ENCODE results near the gene ILF3.
A peak's percentile ranks its signal among the peaks of the same experiment; 100 is the strongest.

The ILF3 gene

GRCh38 chr19:10651851-10652250 lies 2.3 kb upstream of the ILF3 start:
- no peak for DNase-seq (ENCODE audit: low read depth)
- no peak overlapping the region for H3K4me3 ChIP-seq (ENCODE audit: low read length)
- TF ChIP-seq CTCF (conservative IDR thresholded peaks at IDR 0.05; ENCODE audit: low read length), result no peak

- no peak for DNase-seq (ENCODE audit: low read depth)
Observed at GRCh38 chr19:10653482-10653731, 739 bp upstream of the ILF3 start.

GRCh38 chr19:10654610-10655456 lies 687 bp downstream of the ILF3 start:
- H3K4me3 ChIP-seq (ENCODE audit: low read length), result peak overlapping the region; percentile 84
- DNase-seq (ENCODE audit: low read depth), result peak; percentile 24
- no peak for TF ChIP-seq CTCF (conservative IDR thresholded peaks at IDR 0.05; ENCODE audit: low read length)

More at GRCh38 chr19:10653482-10653731, 739 bp upstream of the ILF3 start:
- TF ChIP-seq CTCF (conservative IDR thresholded peaks at IDR 0.05; ENCODE audit: low read length), result peak; percentile 11; the same call in 1 of the 2 replicates
- peak overlapping the region; percentile 96 for H3K4me3 ChIP-seq (ENCODE audit: low read length)

- peak overlapping the region; percentile 84 for H3K4me3 ChIP-seq (ENCODE audit: low read length)
- DNase-seq (ENCODE audit: low read depth), result peak; percentile 57
- TF ChIP-seq CTCF (conservative IDR thresholded peaks at IDR 0.05; ENCODE audit: low read length), result peak; percentile 10; the same call in 1 of the 2 replicates
Observed at GRCh38 chr19:10655457-10656312, 1.5 kb downstream of the ILF3 start.

GRCh38 chr19:10660346-10660745 lies 6.2 kb downstream of the ILF3 start:
- H3K4me3 ChIP-seq (ENCODE audit: low read length), result no peak overlapping the region
- TF ChIP-seq CTCF (conservative IDR thresholded peaks at IDR 0.05; ENCODE audit: low read length), result no peak
- DNase-seq (ENCODE audit: low read depth), result no peak

GRCh38 chr19:10661946-10662345 lies 7.8 kb downstream of the ILF3 start:
- no peak overlapping the region for H3K4me3 ChIP-seq (ENCODE audit: low read length)
- no peak for TF ChIP-seq CTCF (conservative IDR thresholded peaks at IDR 0.05; ENCODE audit: low read length)
- no peak for DNase-seq (ENCODE audit: low read depth)
